Jurkat, Clone E6-1 (cell line): ENCODE measurements around the gene MCCD1.
"Not testable (repeated sequence)": the region's sequence is repeated elsewhere in the genome, so short reads cannot be mapped to it uniquely, and the experiment has no call there.

Experiments
- DNase-seq: peaks from one replicate; pipeline ENCODE4 v3.0.0-alpha.2; 2011; ENCODE audit warnings: low read depth, low spot score
- H3K4me3 ChIP-seq: 2 replicates; pipeline ENCODE4 v1.5.1; 2011; ENCODE audit warnings: mild to moderate bottlenecking, low read length, control low read depth, moderate library complexity

The MCCD1 gene

DNA sequence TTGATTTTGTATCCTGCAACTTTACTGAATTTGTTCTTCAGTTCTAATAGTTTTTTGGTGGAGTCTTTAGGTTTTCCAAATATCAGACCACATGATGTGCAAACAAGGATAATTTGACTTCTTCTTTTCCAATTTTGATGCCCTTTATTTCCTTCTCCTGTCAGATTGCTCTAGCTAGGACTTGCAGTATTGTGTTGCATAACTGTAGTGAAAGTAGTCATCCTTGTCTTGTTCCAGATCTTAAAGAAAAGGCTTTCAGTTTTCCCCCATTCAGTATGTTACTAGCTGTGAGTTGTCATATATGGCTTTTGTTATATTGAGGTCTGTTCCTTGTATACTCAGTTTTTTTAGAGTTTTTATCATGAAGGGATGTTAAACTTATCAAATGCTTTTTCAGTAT is 26.2 kb upstream of the MCCD1 start:
- no peak for DNase-seq
- no peak overlapping the region for H3K4me3 ChIP-seq

GRCh38 chr6:31509036-31509435 is 19.7 kb upstream of the MCCD1 start:
- not testable (repeated sequence) for DNase-seq, H3K4me3 ChIP-seq

- DNase-seq = no peak
- no peak overlapping the region for H3K4me3 ChIP-seq
These were observed 18.8 kb upstream of the MCCD1 start for GRCh38 chr6:31510007-31510406.

GRCh38 chr6:31513456-31514165 is 15.2 kb upstream of the MCCD1 start:
- no peak overlapping the region for H3K4me3 ChIP-seq
- no peak for DNase-seq

- no peak overlapping the region for H3K4me3 ChIP-seq
- no peak for DNase-seq
These were observed 6.9 kb upstream of the MCCD1 start for GRCh38 chr6:31521835-31522234.

DNA sequence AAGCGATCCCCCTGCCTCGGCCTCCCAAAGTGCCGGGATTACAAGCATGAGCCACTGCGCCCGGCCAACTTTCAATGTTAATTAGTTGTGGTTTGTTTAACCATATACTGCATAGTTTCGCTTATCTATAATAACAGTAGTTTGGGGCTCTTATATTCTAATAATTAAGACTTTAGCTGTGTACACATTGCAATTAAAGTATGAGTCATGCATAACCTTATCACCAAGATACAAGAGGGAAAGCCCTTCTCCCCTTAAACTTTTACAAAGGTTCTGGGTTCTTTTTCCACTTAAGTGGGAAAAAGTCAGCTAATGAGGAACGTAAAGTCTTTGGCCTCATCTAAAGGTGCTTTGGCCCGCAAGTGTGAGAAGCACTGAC is 3.2 kb upstream of the MCCD1 start:
- DNase-seq = no peak

DNA sequence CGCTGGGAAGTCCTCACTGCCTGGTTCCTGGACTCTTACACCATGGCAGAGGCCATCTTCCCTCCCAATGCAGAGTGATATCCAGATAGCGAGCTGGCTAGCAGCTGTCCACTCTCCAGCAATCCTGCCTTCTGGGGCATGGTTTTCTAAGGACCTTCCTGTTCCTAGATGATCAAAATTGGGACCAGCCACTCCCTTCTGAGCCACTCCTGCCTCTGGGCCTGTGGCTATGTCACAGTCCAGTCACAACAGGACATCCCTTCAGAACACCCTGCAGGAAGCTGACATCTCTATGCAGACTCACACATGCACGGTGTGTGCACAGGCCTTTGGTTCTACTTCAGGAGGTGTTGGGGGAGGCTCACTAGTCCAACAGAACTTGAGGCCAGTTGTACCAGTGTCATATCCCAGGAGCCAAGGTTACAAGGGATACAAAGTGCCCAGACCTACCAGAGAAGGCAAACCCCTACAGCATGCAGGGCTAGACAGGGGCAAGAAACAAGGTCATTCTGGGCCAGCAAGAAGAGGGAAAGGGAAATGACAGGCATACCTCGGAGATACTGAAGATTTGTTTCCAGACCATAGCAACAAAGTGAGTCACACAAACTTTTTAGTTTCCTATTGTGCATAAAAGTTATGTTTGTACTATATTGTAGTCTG is 2.7 kb upstream of the MCCD1 start:
- no peak overlapping the region for H3K4me3 ChIP-seq
- no peak for DNase-seq

More for the DNA sequence above, 3.2 kb upstream of the MCCD1 start:
- no peak overlapping the region for H3K4me3 ChIP-seq

GRCh38 chr6:31528307-31528777 is 420 bp upstream of the MCCD1 start:
- DNase-seq = no peak
- H3K4me3 ChIP-seq = no peak overlapping the region

GRCh38 chr6:31529329-31530150 is 778 bp downstream of the MCCD1 start:
- DNase-seq = no peak
- no peak overlapping the region for H3K4me3 ChIP-seq

GRCh38 chr6:31530659-31531058 is 1.9 kb downstream of the MCCD1 start:
- H3K4me3 ChIP-seq = no peak overlapping the region
- DNase-seq = no peak

DNA sequence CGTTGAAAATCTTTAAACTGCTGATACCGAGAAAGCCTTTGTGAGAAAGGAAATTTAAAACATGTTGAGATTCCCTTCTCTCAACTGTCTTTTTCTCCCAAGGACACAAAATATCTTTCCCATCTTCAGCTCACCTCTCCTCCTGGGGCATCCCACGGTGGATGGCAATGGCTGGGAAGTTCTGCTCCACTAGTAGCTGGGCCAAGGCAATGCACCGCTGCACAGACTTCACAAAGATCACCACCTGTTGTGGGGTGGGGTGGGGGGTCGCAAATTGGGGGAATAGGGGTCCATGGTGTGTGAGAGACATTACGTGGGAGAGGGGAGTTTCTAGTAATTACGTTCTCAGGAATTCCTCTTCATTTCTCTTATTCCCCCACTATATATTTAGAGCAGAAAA is 2.4 kb downstream of the MCCD1 start:
- DNase-seq = no peak
- H3K4me3 ChIP-seq = no peak overlapping the region

DNA sequence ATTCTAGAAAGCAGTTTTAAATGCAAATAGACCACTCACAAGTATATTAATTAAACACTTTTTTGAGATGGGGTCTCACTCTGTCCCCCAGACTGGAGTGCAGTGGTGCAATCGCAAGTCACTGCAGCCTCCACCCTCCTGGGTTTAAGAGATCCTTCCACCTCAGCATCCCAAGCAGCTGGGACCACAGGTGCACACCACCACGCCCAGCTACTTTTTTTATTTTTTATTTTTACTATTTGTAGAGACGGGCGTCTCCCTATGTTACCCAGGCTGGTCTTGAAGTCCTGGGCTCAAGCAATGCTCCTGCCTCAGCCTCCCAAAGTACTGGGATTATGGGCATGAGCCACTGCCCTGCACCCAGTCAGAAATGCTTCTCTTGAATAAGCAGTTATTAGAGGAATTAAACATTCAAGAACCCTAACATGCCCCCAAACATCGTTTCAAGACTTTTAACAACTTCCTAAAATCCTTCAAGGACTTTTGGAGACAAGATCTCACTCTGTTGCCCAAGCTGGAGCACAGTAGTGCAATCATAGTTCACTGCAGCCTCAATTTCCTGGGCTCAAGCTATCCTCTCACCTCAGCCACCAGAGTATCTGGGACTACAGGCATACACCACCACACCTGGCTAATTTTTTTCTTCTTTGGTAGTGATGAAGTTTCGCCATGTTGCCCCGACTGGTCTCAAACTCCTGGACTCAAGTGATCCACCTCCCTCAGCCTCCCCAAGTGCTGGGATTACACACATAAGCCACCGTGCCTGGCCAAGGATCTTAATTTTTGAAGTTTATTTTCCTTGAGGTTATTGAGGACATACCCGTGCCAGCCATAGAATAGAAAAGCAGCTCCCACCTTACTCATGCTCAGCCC is 3.2 kb downstream of the MCCD1 start:
- no peak overlapping the region for H3K4me3 ChIP-seq
- DNase-seq = no peak

GRCh38 chr6:31532644-31533454 is 4.1 kb downstream of the MCCD1 start:
- no peak overlapping the region for H3K4me3 ChIP-seq
- DNase-seq = no peak

- H3K4me3 ChIP-seq = no peak overlapping the region
- no peak for DNase-seq
These were observed 4.7 kb downstream of the MCCD1 start for GRCh38 chr6:31533455-31533841.

DNA sequence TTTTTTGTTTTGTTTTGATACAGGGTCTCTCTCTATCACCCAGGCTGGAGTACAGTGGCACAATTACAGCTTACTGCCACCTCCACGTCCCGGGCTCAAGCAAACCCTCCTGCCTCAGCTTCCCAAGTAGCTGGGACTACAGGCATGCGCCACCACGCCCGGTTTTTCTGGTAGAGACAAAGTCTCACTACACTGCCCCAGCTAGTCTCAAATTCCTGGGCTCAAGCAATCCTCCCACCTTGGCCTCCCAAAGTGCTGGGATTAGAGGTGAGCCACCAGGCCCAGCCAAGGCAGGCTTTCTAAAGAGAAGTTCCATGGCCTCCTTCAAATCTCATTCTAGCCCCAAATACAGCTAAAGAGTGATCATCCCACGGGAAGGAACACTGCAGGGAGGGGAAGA is 5.2 kb downstream of the MCCD1 start:
- no peak for DNase-seq
- no peak overlapping the region for H3K4me3 ChIP-seq

GRCh38 chr6:31534521-31535040 is 5.8 kb downstream of the MCCD1 start:
- no peak for DNase-seq

GRCh38 chr6:31535538-31536324 is 7.0 kb downstream of the MCCD1 start:
- no peak overlapping the region for H3K4me3 ChIP-seq
- no peak for DNase-seq

More at GRCh38 chr6:31534521-31535040, 5.8 kb downstream of the MCCD1 start:
- H3K4me3 ChIP-seq = no peak overlapping the region
